Stimulated activated naive CD4-positive, alpha-beta T cell (primary cell): ENCODE measurements around the gene HLA-DPB1.

ENCODE experiments used
- DNase-seq, 6 experiments: peaks; one replicate each; lab custom pipeline; 2025; lab: John Stamatoyannopoulos, UW

HLA-DPB1 gene

DNA sequence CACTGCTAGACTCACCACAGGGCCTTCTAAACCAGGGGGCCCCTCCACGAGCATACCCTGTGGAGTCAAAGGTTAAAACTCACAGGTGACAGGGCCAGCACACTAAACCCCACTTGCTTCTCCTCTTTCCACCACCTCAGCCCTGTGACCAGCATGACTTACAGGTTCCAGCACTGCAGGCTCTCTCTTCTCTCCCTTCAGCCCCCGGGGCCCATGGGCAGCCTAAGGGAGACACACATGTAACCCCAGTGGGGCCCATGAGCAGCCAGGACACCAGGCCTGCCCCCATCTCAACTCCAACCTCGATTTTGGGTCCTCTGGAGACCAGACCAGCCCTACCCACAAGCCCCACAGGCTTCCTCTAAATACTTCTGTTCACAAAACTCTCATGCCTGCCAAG, 28.0 kb downstream of the HLA-DPB1 start:
- no peak for DNase-seq

- no peak for DNase-seq
Observed at GRCh38 chr6:33104887-33105286, 29.1 kb downstream of the HLA-DPB1 start.

DNA sequence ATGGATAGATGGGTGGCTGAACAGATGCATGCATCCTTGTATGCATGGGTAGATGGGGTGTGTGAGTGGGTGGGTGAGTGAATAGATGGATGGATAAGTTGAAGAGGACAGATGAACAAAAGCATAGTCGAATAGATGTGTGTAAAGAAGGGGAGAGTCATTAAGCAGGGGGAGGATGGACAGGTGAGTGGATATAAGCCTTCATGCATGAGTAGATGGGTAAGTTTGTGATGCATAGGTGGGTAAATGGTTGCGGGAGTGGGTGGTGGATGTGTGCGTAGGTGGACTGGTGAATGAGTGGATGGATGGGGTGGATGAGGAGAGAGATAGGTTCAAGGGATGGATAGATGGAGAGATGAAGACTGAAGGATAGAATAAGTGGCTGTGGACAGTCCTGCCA, 29.6 kb downstream of the HLA-DPB1 start:
- no peak for DNase-seq

- no peak for DNase-seq
Observed at GRCh38 chr6:33105916-33106871, 30.4 kb downstream of the HLA-DPB1 start.

GRCh38 chr6:33107641-33108040, 31.9 kb downstream of the HLA-DPB1 start:
- no peak for DNase-seq

DNA sequence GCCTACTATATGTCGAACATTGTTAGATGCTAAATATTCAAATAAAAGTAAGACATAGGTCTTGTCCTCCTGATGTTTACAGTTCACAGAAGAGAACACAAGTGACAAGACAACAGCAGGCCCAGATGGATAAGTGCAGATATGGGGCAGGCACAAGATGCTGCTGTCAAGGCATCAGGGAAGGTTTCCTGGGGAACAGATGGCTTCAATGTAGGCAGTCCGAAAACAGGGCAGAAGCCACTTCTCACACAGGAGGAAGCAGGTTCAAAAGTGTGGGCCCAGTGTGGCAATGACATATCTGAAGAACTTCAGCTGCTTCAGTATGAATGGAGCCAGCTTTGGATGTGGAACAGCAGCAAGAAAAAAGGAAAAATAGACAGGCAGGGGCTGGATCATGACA, 32.5 kb downstream of the HLA-DPB1 start:
- no peak for DNase-seq

DNA sequence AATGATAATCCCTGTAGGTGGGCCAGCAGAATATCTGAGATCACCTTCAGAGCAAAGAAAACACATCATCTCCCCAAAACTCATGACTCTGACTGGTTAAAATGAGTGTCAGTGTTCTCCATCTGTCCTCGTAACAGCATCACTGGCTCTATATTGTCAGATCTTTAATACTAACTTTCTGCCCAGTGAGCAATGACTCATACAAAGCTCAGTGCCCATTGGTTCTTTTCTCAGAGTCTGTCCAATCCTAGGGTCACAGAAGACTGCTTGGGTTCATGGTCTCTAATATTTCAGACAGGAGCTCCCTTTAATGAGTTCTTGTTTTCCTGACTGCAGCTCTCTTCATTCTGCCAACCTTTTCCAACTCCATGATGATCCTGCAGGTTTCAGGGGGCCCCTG, 36.4 kb downstream of the HLA-DPB1 start:
- peak in 4 of 6 experiments; percentile 12 to 28 (median 18) for DNase-seq

- no peak for DNase-seq
Observed at GRCh38 chr6:33113755-33114154, 38.0 kb downstream of the HLA-DPB1 start.

DNA sequence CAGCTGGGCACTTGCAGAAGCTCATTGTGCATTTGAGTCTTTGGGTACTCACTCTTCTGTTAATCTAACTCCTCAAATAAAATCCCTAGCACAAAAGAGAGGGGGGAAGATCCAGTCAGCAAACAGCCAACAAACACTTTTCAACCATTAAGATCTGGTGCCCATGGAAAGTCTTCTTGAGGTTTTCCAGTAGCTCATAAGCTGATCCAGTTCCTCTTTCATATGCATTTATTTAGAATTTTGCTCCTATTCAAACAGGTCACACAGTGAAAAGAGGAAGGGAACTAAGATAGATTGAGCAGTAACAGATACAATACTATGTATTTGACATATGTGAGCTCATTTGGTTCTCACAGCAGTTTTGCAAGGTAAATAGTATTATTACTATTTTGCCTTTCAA, 38.6 kb downstream of the HLA-DPB1 start:
- no peak for DNase-seq

GRCh38 chr6:33116417-33116816, 40.6 kb downstream of the HLA-DPB1 start:
- no peak for DNase-seq

DNA sequence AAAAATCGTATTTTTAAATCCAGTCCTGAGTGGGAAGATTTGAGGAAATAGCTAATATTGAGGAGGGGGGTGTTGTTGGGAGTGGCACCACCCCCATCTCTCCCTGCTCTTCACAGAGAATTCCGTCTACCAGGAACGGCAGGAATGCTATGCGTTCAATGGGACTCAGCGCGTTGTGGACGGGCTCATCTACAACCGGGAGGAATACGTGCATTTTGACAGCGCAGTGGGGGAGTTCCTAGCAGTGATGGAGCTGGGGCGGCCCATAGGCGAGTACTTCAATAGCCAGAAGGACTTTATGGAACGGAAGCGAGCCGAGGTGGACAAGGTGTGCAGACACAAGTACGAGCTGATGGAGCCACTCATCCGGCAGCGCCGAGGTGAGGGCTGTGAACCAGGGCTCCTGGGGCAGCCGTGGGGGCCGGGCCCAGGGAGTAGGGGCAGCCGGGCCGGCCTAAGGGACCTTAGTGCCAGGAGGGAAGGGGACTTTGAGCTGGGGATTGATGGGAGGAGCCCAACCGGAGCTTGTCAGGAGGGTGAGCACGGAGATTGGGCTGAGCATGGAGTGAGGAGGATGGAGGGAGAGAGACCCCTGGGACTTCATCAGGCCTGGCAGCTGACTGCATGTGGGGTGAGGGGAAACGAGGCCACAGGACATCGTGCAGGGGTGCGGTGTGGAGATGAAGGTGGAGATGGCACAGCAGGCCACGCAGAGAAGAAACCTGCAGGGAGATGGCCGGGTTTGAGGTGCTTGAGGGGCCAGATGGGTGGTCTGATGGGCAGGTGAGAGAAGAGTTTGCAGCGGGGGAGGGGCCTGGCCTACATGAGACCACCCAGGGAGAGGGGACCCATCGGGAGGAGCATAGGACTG, 41.3 kb downstream of the HLA-DPB1 start:
- DNase-seq: no peak

- DNase-seq: no peak
Observed at GRCh38 chr6:33117811-33118277, 42.1 kb downstream of the HLA-DPB1 start.

DNA sequence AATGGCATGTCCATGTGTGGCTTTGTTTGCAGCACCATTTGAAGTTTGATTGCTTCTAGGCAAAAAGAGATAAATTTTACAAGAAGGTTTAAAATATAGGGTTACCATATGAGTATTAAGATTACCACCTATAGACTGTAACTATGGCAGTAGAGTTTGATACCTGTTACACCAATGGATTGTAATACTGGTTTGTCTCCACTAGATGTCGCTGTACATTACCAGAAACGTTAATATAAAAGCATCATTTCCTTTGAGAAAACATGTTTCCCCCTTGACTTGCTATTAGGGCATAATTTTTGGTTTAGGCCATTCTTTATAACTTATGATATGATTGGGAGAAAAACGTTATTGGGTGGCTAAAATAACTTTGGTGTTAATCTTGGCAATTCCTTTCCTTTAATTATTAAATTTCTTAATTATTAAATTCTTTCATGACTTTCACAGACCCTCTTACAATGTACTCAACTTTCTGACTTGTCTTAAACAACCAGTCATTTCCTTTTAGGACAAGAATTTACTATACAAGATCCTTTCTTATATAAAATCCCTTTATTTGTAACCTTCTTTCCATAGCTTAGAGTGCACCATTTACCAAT, 42.8 kb downstream of the HLA-DPB1 start:
- peak in 3 of 6 experiments; percentile 29 to 80 (median 70) for DNase-seq

DNA sequence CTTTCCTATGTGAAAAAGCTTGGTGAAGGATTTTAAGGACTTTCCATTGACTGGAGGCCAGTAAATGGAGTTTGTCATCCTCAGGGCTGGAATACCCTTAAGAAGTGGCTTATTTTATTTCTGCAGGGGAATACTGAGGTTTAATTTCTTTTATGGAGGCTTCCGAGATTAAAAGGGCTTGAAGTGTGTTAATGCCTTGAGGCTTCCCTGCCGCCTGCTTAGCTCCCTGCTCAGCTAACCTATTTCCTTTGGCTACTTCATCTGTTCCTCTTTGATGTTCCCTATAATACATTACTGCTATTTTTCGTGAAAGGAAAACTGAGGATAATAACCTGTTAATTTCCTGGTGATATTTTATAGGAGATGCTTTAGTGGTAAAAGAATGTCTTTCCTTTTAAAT, 44.2 kb downstream of the HLA-DPB1 start:
- DNase-seq: no peak

GRCh38 chr6:33123181-33123580, 47.4 kb downstream of the HLA-DPB1 start:
- DNase-seq: no peak

- DNase-seq: no peak
Observed at GRCh38 chr6:33123732-33124524, 48.1 kb downstream of the HLA-DPB1 start.

- DNase-seq: no peak
Observed at GRCh38 chr6:33124525-33124901, 48.7 kb downstream of the HLA-DPB1 start.

GRCh38 chr6:33124947-33125346, 49.2 kb downstream of the HLA-DPB1 start:
- DNase-seq: no peak

DNA sequence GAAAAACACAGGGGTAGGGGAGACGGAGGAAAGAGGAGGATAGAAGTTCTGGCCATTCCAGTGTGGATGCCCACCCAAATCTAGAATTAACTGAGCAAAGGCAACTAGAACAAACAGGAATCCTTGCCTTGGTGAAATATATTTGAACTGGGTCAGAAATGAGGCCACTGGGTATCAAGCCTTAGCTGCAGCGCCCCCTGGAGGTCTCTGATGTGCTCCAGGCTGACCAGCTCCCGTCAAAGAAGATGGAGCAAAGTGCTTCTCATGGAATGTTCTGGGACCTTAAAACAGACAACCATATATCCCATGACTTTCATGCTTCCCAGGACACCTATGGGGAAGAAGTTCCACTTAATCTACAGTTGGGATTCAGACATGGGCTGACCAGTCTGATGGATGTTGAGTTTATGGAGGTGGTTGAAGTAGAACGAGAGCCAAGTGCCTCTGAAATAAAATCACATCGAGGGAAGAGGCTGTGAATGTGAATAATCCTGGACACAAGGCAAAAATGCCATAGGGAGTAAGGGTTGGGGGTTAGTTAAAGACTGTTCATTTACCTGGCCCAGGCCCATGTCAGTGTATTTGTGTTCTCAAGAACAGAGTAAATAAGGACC, 50.4 kb downstream of the HLA-DPB1 start:
- DNase-seq: peak in 5 of 6 experiments; percentile 7 to 29 (median 28)

GRCh38 chr6:33128318-33128717, 52.5 kb downstream of the HLA-DPB1 start:
- no peak for DNase-seq

DNA sequence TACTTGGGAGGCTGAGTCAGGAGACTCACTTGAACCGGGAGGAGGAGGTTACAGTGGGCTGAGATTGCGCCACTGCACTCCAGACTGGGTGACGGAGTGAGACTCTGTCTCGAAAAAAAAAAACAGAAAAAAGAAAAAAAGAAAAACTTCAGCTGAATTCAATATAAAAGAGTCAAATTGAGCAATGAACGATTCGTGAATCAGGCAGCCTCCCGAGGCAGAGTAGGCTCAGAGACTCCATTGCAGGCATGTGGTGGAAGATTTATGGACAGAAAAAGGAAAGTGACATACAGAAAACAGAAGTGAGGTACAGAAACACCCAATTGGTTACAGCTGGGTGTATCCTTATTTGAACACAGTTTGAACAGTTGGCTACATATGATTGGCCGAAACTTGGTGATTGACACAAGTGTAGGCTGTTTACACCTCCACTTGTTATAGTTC, 56.3 kb downstream of the HLA-DPB1 start:
- DNase-seq: no peak
